PC-3 (cell line): ENCODE data around the gene PPP2R3B. TPM values are rescaled to one million over a fixed set of nuclear protein-coding genes. Genes with fewer than 3 reads are reported as not detected.

Experiments
- ATAC-seq: fragments of 200-7000 bp; cut with Tn5 transposase; 2 replicates; pipeline ENCODE4 v1.9.1; 2020; ENCODE audit warnings: mild to moderate bottlenecking, moderate library complexity
- BruUV-seq: library from RNA; stranded (reverse); fragments of 400-500 nt; replicated peaks from 2 replicates; lab custom pipeline; 2021; lab: Mats Ljungman, UMichigan
- CTCF ChIA-PET: fragments of 300-600 bp; sonication (Branson Sonifier 250); formaldehyde crosslinking; loops from one replicate; lab custom pipeline; 2022; ENCODE audit warnings: antibody characterized with exemption; lab: Charles Lee
- POLR2A ChIA-PET: fragments of 300-600 bp; sonication (Branson Sonifier 250); formaldehyde crosslinking; loops from one replicate; lab custom pipeline; 2022; ENCODE audit warnings: antibody characterized with exemption; ENCODE audit not compliant: unreplicated experiment; lab: Charles Lee
- DNase-seq: peaks from one replicate; pipeline ENCODE4 v3.0.0-alpha.2; 2015
- H2AFZ ChIP-seq: fragments of 300-600 bp; sonication (generic); 2 replicates; pipeline ENCODE4 v1.6.0; 2016; ENCODE audit warnings: antibody characterized with exemption, low read length
- H3F3A ChIP-seq: fragments of 300-600 bp; sonication (generic); one replicate; pipeline ENCODE4 v1.6.0; 2017; ENCODE audit warnings: antibody characterized with exemption, low read length, control low read depth, mild to moderate bottlenecking; ENCODE audit not compliant: unreplicated experiment
- H3K27ac ChIP-seq: fragments of 300-600 bp; sonication (generic); 2 replicates; pipeline ENCODE4 v1.5.1; 2016; ENCODE audit warnings: mild to moderate bottlenecking, low read length
- H3K27me3 ChIP-seq: fragments of 300-600 bp; sonication (generic); 2 replicates; pipeline ENCODE4 v1.6.1; 2016; ENCODE audit warnings: low read length, mixed read lengths
- H3K36me3 ChIP-seq: fragments of 300-600 bp; sonication (generic); 2 replicates; pipeline ENCODE4 v1.6.1; 2016; ENCODE audit warnings: low read depth, mixed run types, low read length, mixed read lengths
- H3K4me1 ChIP-seq: fragments of 300-600 bp; sonication (generic); 2 replicates; pipeline ENCODE4 v1.5.1; 2016; ENCODE audit warnings: low read length; ENCODE audit not compliant: insufficient read depth
- H3K4me2 ChIP-seq: fragments of 300-600 bp; sonication (generic); 2 replicates; pipeline ENCODE4 v1.6.0; 2016; ENCODE audit warnings: low read length
- H3K4me3 ChIP-seq: fragments of 300-600 bp; sonication (generic); 2 replicates; pipeline ENCODE4 v1.5.1; 2016; ENCODE audit warnings: mild to moderate bottlenecking, low read length, mixed read lengths
- H3K79me2 ChIP-seq: fragments of 300-600 bp; sonication (generic); 2 replicates; pipeline ENCODE4 v1.6.1; 2017; ENCODE audit warnings: low read length, mixed read lengths
- H3K9ac ChIP-seq: fragments of 300-600 bp; sonication (generic); 2 replicates; pipeline ENCODE4 v1.6.0; 2016; ENCODE audit warnings: mild to moderate bottlenecking, low read length
- H3K9me2 ChIP-seq: fragments of 300-600 bp; sonication (generic); replicated peaks from 2 replicates; pipeline ENCODE4 v1.6.1; 2016; ENCODE audit warnings: mixed run types, low read length, mixed read lengths
- H3K9me3 ChIP-seq: fragments of 300-600 bp; sonication (generic); 2 replicates; pipeline ENCODE4 v1.6.1; 2016; ENCODE audit warnings: low read length, mixed read lengths
- H4K20me1 ChIP-seq: fragments of 300-600 bp; sonication (generic); 2 replicates; pipeline ENCODE4 v1.6.1; 2016; ENCODE audit warnings: low read length, mixed read lengths
- EZH2 ChIP-seq: fragments of 300-600 bp; sonication (generic); IDR thresholded peaks from one replicate; pipeline ENCODE4 v1.6.1; 2017; ENCODE audit warnings: antibody characterized with exemption, mild to moderate bottlenecking, low read length; ENCODE audit not compliant: unreplicated experiment
- EZH2phosphoT487 ChIP-seq: fragments of 300-600 bp; sonication (generic); IDR thresholded peaks from 2 replicates; pipeline ENCODE4 v1.6.1; 2018; ENCODE audit warnings: mild to moderate bottlenecking, antibody characterized with exemption, low read length, borderline replicate concordance
- intact Hi-C: fragments of 100-400 bp; cut with micrococcal nuclease; formaldehyde crosslinking; loops from 2 replicates; pipeline ENCODE4 v1.9.0; 2023
- total RNA-seq: library from RNA; depleted of rRNA; stranded (reverse); fragments of >200 nt; gene quantifications from 2 replicates; pipeline ENCODE4 v1.2.3, GENCODE V29; 2014
- TF ChIP-seq, protein P1 (sequence below): fragments of 300-600 bp; sonication (generic); conservative IDR thresholded peaks from 2 replicates; pipeline ENCODE4 v1.5.1; 2017; ENCODE audit warnings: antibody characterized with exemption, low read depth, mild to moderate bottlenecking, low read length

PPP2R3B gene
- total RNA-seq, 1 experiment from 2014 or later, result 35.4 TPM

DNA sequence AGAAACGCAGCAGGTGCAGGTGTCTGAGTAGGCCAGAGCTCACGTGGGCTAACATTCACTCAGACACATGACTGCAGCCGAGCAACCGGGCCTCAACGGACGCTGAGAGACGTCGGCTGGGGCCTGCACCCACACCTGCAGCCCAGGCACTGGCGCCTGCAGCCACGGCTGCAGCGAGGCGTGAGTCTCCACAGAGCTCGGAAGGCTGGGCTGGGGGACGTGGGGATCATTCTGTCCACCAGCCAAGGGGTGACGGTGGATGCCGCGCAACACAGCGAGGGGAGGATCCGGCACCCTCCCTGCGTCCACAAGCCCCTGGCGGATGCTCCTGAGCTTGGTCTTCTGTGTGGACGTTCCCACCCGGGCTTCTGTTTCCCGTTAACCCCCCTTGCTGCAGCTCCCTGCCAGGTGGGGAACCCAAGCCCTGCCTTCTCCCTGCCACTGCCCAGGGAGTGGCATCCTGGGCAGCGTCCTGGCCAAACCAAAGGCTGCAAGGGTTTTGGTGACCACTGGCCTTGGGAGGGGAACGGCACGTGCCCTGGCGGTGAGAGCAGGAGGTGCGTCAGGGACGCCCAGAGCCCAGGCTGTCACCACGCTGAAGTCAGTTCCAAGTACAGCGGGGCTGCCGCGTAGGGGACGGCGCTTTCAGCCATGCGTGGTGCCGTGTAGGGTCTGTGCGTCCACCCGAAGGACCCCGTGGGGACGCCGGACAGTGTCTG is 16.3 kb downstream of the PPP2R3B start:
- H4K20me1 ChIP-seq, result 0 out of 2 replicates have a peak, but pooled peaks cover 2% of the 10 kb centered on the region
- no peaks in the 10 kb centered on the region for H3K9me3 ChIP-seq
- no peak overlapping the region for H3K4me3 ChIP-seq
- no peaks in the 10 kb centered on the region for H3K36me3 ChIP-seq
- H3K9me2 ChIP-seq, result no peaks in the 10 kb centered on the region
- no peak for DNase-seq
- BruUV-seq, result no TSS peak
- intact Hi-C loops, result no loop called here
- no peaks in the 10 kb centered on the region for H3K27me3 ChIP-seq
- H3K9ac ChIP-seq, result no peak overlapping the region
- no peaks in the 10 kb centered on the region for H3F3A ChIP-seq
- no peak for TF ChIP-seq EZH2phosphoT487
- TF ChIP-seq, protein P1, sequence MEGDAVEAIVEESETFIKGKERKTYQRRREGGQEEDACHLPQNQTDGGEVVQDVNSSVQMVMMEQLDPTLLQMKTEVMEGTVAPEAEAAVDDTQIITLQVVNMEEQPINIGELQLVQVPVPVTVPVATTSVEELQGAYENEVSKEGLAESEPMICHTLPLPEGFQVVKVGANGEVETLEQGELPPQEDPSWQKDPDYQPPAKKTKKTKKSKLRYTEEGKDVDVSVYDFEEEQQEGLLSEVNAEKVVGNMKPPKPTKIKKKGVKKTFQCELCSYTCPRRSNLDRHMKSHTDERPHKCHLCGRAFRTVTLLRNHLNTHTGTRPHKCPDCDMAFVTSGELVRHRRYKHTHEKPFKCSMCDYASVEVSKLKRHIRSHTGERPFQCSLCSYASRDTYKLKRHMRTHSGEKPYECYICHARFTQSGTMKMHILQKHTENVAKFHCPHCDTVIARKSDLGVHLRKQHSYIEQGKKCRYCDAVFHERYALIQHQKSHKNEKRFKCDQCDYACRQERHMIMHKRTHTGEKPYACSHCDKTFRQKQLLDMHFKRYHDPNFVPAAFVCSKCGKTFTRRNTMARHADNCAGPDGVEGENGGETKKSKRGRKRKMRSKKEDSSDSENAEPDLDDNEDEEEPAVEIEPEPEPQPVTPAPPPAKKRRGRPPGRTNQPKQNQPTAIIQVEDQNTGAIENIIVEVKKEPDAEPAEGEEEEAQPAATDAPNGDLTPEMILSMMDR, result no peak
- TF ChIP-seq EZH2, result no peak
- H3K4me1 ChIP-seq, result 0 out of 2 replicates have a peak, but pooled peaks cover 3% of the 10 kb centered on the region
- CTCF ChIA-PET, result no interaction called here
- no peak overlapping the region for H2AFZ ChIP-seq
- POLR2A ChIA-PET, result no interaction called here
- no peaks in the 10 kb centered on the region for H3K79me2 ChIP-seq
- no peak overlapping the region for H3K27ac ChIP-seq
- no peak overlapping the region for H3K4me2 ChIP-seq
- ATAC-seq, result no peak

GRCh38 chrX:369563-370101 is 17.1 kb downstream of the PPP2R3B start:
- ChIA-PET CTCF (no interaction called here), POLR2A (no interaction called here)
- no peak overlapping the region for H3K9ac ChIP-seq
- H3K27me3 ChIP-seq, result no peaks in the 10 kb centered on the region
- no peaks in the 10 kb centered on the region for H3K9me2 ChIP-seq
- no peak overlapping the region for H3K27ac ChIP-seq
- no peak overlapping the region for H3K4me2 ChIP-seq
- H3K36me3 ChIP-seq, result no peaks in the 10 kb centered on the region
- no peaks in the 10 kb centered on the region for H4K20me1 ChIP-seq
- ATAC-seq, result no peak
- no peaks in the 10 kb centered on the region for H3F3A ChIP-seq
- H2AFZ ChIP-seq, result no peak overlapping the region
- intact Hi-C loops, result no loop called here
- H3K9me3 ChIP-seq, result no peaks in the 10 kb centered on the region
- no peak for TF ChIP-seq EZH2
- no peak for TF ChIP-seq EZH2phosphoT487
- no peak overlapping the region for H3K4me3 ChIP-seq
- DNase-seq, result no peak
- H3K79me2 ChIP-seq, result no peaks in the 10 kb centered on the region
- 0 out of 2 replicates have a peak, but pooled peaks cover 3% of the 10 kb centered on the region for H3K4me1 ChIP-seq
- BruUV-seq, result no TSS peak

DNA sequence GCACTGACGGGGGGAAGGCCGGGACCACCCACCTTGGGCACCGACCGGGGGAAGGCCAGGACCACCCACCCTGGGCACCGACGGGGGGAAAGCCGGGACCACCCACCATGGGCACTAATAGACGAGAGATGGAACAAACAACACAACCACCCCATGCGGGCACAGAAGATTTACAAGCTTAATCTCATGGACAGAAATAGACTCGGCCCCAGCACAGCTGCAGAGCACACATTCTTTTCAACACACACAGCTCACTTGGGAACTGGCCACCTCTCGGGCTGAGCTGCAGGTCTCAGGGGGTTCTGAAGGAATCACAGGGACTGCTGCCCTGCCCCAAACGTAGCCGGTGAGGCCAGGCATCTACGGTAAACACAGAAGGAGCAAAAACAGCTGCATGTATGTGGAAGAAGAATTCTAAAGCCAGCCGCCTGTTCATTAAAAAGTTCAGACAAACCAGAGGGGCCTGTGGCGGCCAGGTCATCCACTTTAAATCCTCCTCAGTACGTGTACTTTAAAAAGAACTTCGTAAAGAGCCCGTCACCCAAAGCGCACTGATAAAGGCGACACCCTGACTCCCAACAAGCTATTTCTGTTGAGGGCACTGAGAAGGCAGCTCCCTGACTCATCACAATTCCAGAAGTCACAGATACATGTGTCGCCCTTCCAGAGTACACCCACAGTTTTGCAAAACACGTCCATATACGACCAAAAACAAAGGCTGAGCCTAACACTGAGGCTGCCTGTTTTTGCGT is 17.7 kb downstream of the PPP2R3B start:
- POLR2A ChIA-PET, result no interaction called here
- intact Hi-C loops, result no loop called here
- no peak; the same call in 1 of the 2 replicates for ATAC-seq
- TF ChIP-seq EZH2 (no peak), EZH2phosphoT487 (no peak)
- TF ChIP-seq, protein P1, result no peak
- CTCF ChIA-PET, result no interaction called here
- no peak overlapping the region for H3K9ac ChIP-seq
- no peak overlapping the region for H3K4me2 ChIP-seq
- H3K9me3 ChIP-seq, result no peaks in the 10 kb centered on the region
- no peak for DNase-seq
- H3K4me3 ChIP-seq, result no peak overlapping the region
- no peaks in the 10 kb centered on the region for H3K9me2 ChIP-seq
- H4K20me1 ChIP-seq, result no peaks in the 10 kb centered on the region
- no peaks in the 10 kb centered on the region for H3K27me3 ChIP-seq
- no peak overlapping the region for H3K27ac ChIP-seq
- H3K36me3 ChIP-seq, result no peaks in the 10 kb centered on the region
- BruUV-seq, result no TSS peak
- H3K4me1 ChIP-seq, result no peaks in the 10 kb centered on the region
- no peak overlapping the region for H2AFZ ChIP-seq
- no peaks in the 10 kb centered on the region for H3K79me2 ChIP-seq
- no peaks in the 10 kb centered on the region for H3F3A ChIP-seq
